Astrocyte of the spinal cord (primary cell): Measurements from ENCODE around the gene SSBP3.

Experiments
- DNase-seq: peaks from one replicate; pipeline ENCODE4 v3.0.0; 2011; ENCODE audit warnings: low read depth, low spot score
- H3K4me3 ChIP-seq: 2 replicates; pipeline ENCODE4 v1.5.1; 2011; ENCODE audit warnings: low read depth, mild to moderate bottlenecking, low read length, moderate library complexity
- in situ Hi-C: cut with HindIII; loops from 2 replicates; pipeline ENCODE4 v1.10.0; 2017; ENCODE audit warnings: low sequenced_read_pairs
- TF ChIP-seq, protein P1 (sequence below): IDR thresholded peaks from 2 replicates; pipeline ENCODE4 v1.5.1; 2012; ENCODE audit warnings: low read depth, mild to moderate bottlenecking, low read length, inconsistent platforms

The SSBP3 gene

DNA sequence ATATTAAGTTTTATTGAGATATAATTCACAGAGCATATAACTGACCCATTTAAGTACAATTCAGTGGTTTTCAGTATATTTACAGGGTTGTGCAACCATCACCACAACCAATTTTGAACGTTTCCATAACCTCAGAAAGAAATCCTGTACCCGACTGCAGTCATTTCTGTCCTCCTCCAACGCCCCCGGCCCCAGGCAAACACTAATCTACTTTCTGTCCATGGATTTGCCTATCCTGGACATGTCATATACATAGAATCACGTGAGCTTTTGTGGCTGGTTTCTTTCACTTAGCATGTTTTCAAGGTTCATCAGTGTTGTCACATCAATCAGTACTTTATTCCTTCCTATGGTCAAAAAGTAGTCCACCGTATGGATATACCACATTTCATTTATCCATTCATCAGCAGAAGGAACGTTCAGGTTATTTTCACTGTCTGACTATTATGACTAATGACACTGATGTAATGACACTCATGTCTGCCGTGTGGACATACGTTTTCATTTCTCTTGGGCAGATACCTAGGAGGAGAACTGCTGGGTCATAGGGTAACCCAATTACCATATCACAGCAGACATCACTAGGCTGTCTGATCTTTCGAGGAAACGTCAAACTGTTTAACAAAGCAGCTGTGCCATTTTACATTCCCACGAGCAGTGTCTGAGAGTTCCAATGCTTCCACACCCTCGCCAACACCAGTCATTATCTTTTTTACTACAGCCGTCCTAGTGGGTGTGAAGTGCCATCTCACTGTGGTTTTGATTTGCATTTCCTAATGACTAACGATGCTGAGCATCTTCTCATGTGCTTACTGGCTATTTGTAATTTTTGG lies 175.5 kb downstream of the SSBP3 start:
- no peak overlapping the region for H3K4me3 ChIP-seq
- no peak for DNase-seq
- in situ Hi-C loops = no loop called here
- TF ChIP-seq, protein P1, sequence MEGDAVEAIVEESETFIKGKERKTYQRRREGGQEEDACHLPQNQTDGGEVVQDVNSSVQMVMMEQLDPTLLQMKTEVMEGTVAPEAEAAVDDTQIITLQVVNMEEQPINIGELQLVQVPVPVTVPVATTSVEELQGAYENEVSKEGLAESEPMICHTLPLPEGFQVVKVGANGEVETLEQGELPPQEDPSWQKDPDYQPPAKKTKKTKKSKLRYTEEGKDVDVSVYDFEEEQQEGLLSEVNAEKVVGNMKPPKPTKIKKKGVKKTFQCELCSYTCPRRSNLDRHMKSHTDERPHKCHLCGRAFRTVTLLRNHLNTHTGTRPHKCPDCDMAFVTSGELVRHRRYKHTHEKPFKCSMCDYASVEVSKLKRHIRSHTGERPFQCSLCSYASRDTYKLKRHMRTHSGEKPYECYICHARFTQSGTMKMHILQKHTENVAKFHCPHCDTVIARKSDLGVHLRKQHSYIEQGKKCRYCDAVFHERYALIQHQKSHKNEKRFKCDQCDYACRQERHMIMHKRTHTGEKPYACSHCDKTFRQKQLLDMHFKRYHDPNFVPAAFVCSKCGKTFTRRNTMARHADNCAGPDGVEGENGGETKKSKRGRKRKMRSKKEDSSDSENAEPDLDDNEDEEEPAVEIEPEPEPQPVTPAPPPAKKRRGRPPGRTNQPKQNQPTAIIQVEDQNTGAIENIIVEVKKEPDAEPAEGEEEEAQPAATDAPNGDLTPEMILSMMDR = no peak

- TF ChIP-seq, protein P1 = no peak
- in situ Hi-C loops = no loop called here
- H3K4me3 ChIP-seq = no peak overlapping the region
- peak; percentile 49 for DNase-seq
Measured at GRCh38 chr1:54229281-54229891, 176.8 kb downstream of the SSBP3 start.

- in situ Hi-C loops = no loop called here
- TF ChIP-seq, protein P1 = no peak
- no peak overlapping the region for H3K4me3 ChIP-seq
- DNase-seq = no peak
Measured at GRCh38 chr1:54228638-54229079, 177.5 kb downstream of the SSBP3 start.

GRCh38 chr1:54227891-54228310 lies 178.3 kb downstream of the SSBP3 start:
- in situ Hi-C loops = no loop called here
- TF ChIP-seq, protein P1 = no peak
- no peak overlapping the region for H3K4me3 ChIP-seq
- DNase-seq = no peak

- TF ChIP-seq, protein P1 = no peak
- no peak overlapping the region for H3K4me3 ChIP-seq
- in situ Hi-C loops = no loop called here
- peak; percentile 62 for DNase-seq
Measured at GRCh38 chr1:54227091-54227602, 179.0 kb downstream of the SSBP3 start.

DNA sequence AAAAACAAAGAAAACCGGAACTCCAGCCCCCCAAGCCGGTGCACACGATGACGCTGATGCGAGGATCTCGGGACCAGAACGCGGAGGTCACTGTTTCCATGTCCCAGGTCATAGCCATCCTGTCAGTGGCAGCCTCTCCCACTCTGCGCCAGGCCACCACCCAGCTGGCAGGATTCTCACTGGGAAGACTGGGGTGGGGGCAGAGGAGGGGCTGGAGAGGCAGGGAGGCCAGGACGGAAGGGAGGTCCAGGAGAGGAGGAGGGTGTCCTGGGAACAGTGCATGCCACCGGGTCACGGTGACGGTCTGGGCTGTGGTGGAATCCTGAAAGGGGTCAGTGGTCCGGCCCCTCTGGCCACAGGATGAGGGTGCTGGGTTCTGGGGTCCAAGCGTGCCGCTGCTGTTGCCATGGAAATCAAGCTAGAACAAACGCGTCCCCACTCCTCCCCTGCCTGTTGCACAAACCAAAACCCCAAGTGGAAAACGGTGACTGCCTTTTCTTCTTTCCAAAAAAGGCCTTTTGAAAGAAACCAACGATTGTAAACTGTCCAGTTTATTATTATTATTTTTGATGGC lies 180.1 kb downstream of the SSBP3 start:
- TF ChIP-seq, protein P1 = no peak
- H3K4me3 ChIP-seq = no peak overlapping the region
- no peak for DNase-seq
- in situ Hi-C loops = no loop called here
